T-cell (primary cell): ENCODE results near the gene FAM234A. TPM values are rescaled to one million over a fixed set of nuclear protein-coding genes. Genes with fewer than 3 reads are reported as not detected.
"Not testable (repeated sequence)": the region's sequence is repeated elsewhere in the genome, so short reads cannot be mapped to it uniquely, and the experiment has no call there.

Experiments used
- ATAC-seq, 4 experiments: fragments of 200-7000 bp in 3 of 4; fragments of 150-1000 bp in 1 of 4; cut with Tn5 transposase; replicated peaks in 1 of 4; 1 replicate in 3 of 4; 2 replicates in 1 of 4; pipeline ENCODE4 v1.10.0; 2021; ENCODE audit warnings: moderate library complexity in 3 of 4, mild to moderate bottlenecking in 2 of 4, moderate number of reproducible peaks in 1 of 4
- CTCF ChIA-PET, 2 donors: fragments of 300-600 bp; sonication (Branson Sonifier 250); formaldehyde crosslinking; loops; one replicate each; lab custom pipeline; 2022; ENCODE audit warnings: antibody characterized with exemption in 2 of 2; lab: Charles Lee
- POLR2A ChIA-PET, 2 donors: fragments of 300-600 bp; sonication (Branson Sonifier 250); formaldehyde crosslinking; loops; one replicate each; lab custom pipeline; 2022; ENCODE audit warnings: antibody characterized with exemption in 2 of 2; lab: Charles Lee
- DNase-seq, 35 experiments: peaks; one replicate each; pipeline versions ENCODE4 v3.0.0 to v3.0.0-alpha.2; 2013 to 2023
- H3K27ac ChIP-seq: one replicate; pipeline ENCODE4 v1.5.1; 2013; ENCODE audit warnings: low read length
- H3K27me3 ChIP-seq, 2 experiments: replicated peaks in 1 of 2; 1 replicate in 1 of 2; 2 replicates in 1 of 2; pipeline versions ENCODE4 v1.6.1 to v1.7.0; 2013; ENCODE audit warnings: low read length in 1 of 2, mixed read lengths in 1 of 2; ENCODE audit not compliant: control insufficient read depth in 2 of 2, insufficient read depth in 2 of 2; ENCODE audit errors: extremely low read depth in 1 of 2
- H3K36me3 ChIP-seq, 2 donors: 1 replicate in 1 of 2; 2 replicates in 1 of 2; pipeline versions ENCODE4 v1.6.1 to v1.7.0; 2013; ENCODE audit warnings: low read length in 1 of 2; ENCODE audit not compliant: control insufficient read depth in 2 of 2, insufficient read depth in 1 of 2; ENCODE audit errors: extremely low read depth in 1 of 2
- H3K4me1 ChIP-seq, 2 experiments: 1 replicate in 1 of 2; 2 replicates in 1 of 2; pipeline versions ENCODE4 v1.6.1 to v1.7.0; 2013; ENCODE audit warnings: low read length in 2 of 2, mixed read lengths in 1 of 2; ENCODE audit not compliant: insufficient read depth in 2 of 2, control insufficient read depth in 1 of 2; ENCODE audit errors: extremely low read depth in 1 of 2
- H3K4me3 ChIP-seq, 2 donors: 1 replicate in 1 of 2; 2 replicates in 1 of 2; pipeline versions ENCODE4 v1.5.1 to v1.7.0; 2013; ENCODE audit warnings: mild to moderate bottlenecking in 2 of 2, low read length in 1 of 2, moderate library complexity in 1 of 2; ENCODE audit not compliant: control insufficient read depth in 1 of 2; ENCODE audit errors: extremely low read depth in 1 of 2
- H3K9me3 ChIP-seq: 2 replicates; pipeline ENCODE4 v1.7.0; 2013
- H3K27ac Mint-ChIP-seq, 2 donors: one replicate each; pipeline ENCODE4 v1.8.0; 2020 to 2021; ENCODE audit warnings: mild to moderate bottlenecking in 2 of 2, mixed read lengths in 2 of 2
- H3K27me3 Mint-ChIP-seq, 2 donors: one replicate each; pipeline ENCODE4 v1.8.0; 2021 to 2022; ENCODE audit warnings: mixed read lengths in 2 of 2
- H3K36me3 Mint-ChIP-seq: one replicate; pipeline ENCODE4 v1.8.0; 2021; ENCODE audit warnings: mixed read lengths
- H3K4me1 Mint-ChIP-seq, 3 donors: one replicate each; pipeline ENCODE4 v1.8.0; 2020 to 2022; ENCODE audit warnings: mixed read lengths in 3 of 3, mild to moderate bottlenecking in 1 of 3
- H3K4me3 Mint-ChIP-seq, 3 donors: one replicate each; pipeline ENCODE4 v1.8.0; 2020 to 2022; ENCODE audit warnings: mild to moderate bottlenecking in 3 of 3, mixed read lengths in 3 of 3, moderate library complexity in 3 of 3
- H3K9me3 Mint-ChIP-seq, 3 donors: one replicate each; pipeline ENCODE4 v1.8.0; 2020 to 2022; ENCODE audit warnings: mixed read lengths in 3 of 3
- WGBS: methylation state at CpG from one replicate; pipeline ENCODE4 v1.1.5; 2013; ENCODE audit warnings: missing lambda C conversion rate; ENCODE audit not compliant: insufficient coverage; 5-methylcytosine and 5-hydroxymethylcytosine counted together
- total RNA-seq, 35 experiments: library from RNA in 6 of 35; stranded (reverse) in 6 of 35; fragments of 120-200 nt in 1 of 35; gene quantifications; one replicate each; pipeline versions ENCODE4 v1.2.1 to v1.2.4 and lab custom pipeline; 2013 to 2026

The FAM234A gene
- total RNA-seq, 5 donors from 2014 or later (not counting 1 experiment from before 2014, with no cell fraction given), result 31.6 to 38.2 (median 36.1) TPM

DNA sequence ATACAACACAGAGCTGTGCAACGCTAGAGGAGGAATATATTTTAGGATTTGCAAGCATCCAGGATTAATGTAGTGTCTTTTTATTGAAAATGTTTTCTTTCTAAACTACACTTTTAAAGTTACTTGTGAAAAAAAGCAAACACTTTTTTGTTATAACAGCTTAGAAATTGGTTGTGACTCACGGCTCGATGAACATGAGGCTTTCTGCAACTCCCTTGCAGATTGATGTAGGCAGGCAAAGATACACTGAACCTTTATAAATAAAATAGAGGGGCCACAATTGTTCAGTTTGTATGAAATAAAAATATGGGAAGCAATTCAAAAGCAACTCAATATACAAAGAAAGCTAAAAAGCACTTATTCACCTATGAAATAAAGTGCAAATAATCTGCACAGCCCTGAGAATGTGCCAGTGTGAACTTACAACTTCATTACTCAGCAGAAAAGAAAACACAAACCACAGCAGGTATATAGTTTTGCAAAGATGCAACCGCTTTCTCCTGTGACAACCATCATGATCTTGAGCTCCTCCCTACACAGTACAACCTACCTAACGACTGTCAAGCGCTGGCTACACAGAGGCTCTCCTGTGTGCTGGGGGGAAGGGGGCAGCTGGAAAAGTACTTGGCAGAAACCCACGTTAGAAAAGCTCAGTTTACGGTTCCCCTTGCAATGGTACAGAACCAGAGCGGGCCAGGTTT is 6.3 kb upstream of the FAM234A start:
- peak overlapping the region; percentile 76 to 89 for H3K4me3 ChIP-seq
- ChIA-PET POLR2A (interaction anchor here in 1 of 2 donors (1.1 to 1.2 kb wide), 2 partner anchors 15 to 125 kb away, joined by 4 read pairs; no protein-coding TSS in a partner anchor), CTCF (interaction anchor here in 1 of 2 donors (0.6 to 1.6 kb wide), 5 partner anchors 9 to 173 kb away, joined by 3 to 7 read pairs (median 6); partner anchors contain the start of gene DECR2)
- Mint-ChIP-seq H3K27me3 (no peaks in the 10 kb centered on the region), H3K4me1 (peaks cover 32 to 33% (median 33%) of the 10 kb centered on the region in 3 donors), H3K36me3 (peaks cover 24% of the 10 kb centered on the region), H3K4me3 (peak overlapping the region; percentile 83 to 91 (median 90)), H3K27ac (peak overlapping the region; percentile 80 to 90), H3K9me3 (no peaks in the 10 kb centered on the region)
- WGBS, result 0% methylated on average over 3 of the region's 9 CpGs
- peak overlapping the region; percentile 81 for H3K27ac ChIP-seq
- peak in 2 of 4 experiments; percentile 1 to 2 for ATAC-seq
- DNase-seq, result peak in 2 of 35 experiments; percentile 5 to 10
- H3K36me3 ChIP-seq, result peaks cover 0 to 31% of the 10 kb centered on the region in 2 donors
- peaks cover 10 to 15% of the 10 kb centered on the region in 2 experiments for H3K4me1 ChIP-seq
- H3K9me3 ChIP-seq, result no peaks in the 10 kb centered on the region
- no peaks in the 10 kb centered on the region for H3K27me3 ChIP-seq

- H3K9me3 ChIP-seq, result no peaks in the 10 kb centered on the region
- peak within 1 kb of the TSS; percentile 76 to 89 for H3K4me3 ChIP-seq
- Mint-ChIP-seq H3K9me3 (no peaks in the 10 kb centered on the region), H3K4me1 (peaks cover 32 to 33% (median 33%) of the 10 kb centered on the region in 3 donors), H3K27ac (peak within 1 kb of the TSS; percentile 89 to 90), H3K27me3 (no peaks in the 10 kb centered on the region), H3K36me3 (peaks cover 24% of the 10 kb centered on the region), H3K4me3 (peak within 1 kb of the TSS; percentile 83 to 91 (median 90))
- no peaks in the 10 kb centered on the region for H3K27me3 ChIP-seq
- peaks cover 0 to 29% of the 10 kb centered on the region in 2 donors for H3K36me3 ChIP-seq
- peaks cover 10 to 19% of the 10 kb centered on the region in 2 experiments for H3K4me1 ChIP-seq
- POLR2A ChIA-PET, result no interaction called here
- DNase-seq, result peak; percentile 64 to 91 (median 81)
- peak; percentile 93 to 95 (median 94) for ATAC-seq
- H3K27ac ChIP-seq, result peak within 1 kb of the TSS; percentile 81
- under 1% methylated on average over 64 of the region's 88 CpGs for WGBS
- CTCF ChIA-PET, result interaction anchor here (0.6 to 1.6 kb wide), 5 partner anchors 10 to 133 kb away, joined by 3 to 7 read pairs (median 6); no protein-coding TSS in a partner anchor
These were observed 5.5 kb upstream of the FAM234A start, which contains the start of gene LUC7L for GRCh38 chr16:228852-229730. TSS of gene LUC7L (minus strand) at chr16:229449. CDS start at chr16:229339, 110 bp downstream.

DNA sequence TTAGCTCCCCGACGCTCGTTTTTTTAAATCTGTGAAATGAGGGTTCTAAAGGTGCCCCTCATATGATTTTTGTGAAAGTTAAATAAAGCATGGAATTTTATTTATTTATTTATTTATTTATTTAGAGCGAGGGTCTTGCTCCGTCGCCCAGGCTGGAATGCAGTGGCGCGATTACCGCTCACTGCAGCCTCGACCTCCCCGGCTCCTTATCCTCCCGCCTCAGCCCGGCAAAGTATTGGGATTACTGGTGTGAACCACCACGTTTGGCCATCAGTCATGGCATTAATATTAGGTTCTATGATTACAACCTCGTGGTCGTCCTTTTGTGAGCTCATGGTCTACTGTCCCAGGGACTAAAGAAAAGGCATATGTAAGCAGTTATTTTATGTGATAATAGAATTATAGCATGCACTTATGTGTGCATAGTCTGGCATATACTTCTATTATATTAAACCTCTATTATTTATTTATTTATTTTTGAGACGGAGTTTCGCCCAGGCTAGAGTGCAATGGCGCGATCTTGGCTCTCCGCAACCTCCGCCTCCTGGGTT is 4.8 kb upstream of the FAM234A start:
- no peaks in the 10 kb centered on the region for H3K27me3 ChIP-seq
- no peaks in the 10 kb centered on the region for H3K9me3 ChIP-seq
- no peak for ATAC-seq
- ChIA-PET POLR2A (no interaction called here), CTCF (interaction anchor here in 1 of 2 donors (1.3 kb wide), 1 partner anchor 133 kb away, joined by 3 read pairs; no protein-coding TSS in a partner anchor)
- peaks cover 0 to 24% of the 10 kb centered on the region in 2 donors for H3K36me3 ChIP-seq
- peaks cover 24% of the 10 kb centered on the region for H3K36me3 Mint-ChIP-seq
- H3K4me1 ChIP-seq, result peaks cover 12 to 21% of the 10 kb centered on the region in 2 experiments
- H3K9me3 Mint-ChIP-seq, result no peaks in the 10 kb centered on the region
- peak overlapping the region; percentile 49 to 66 for H3K27ac Mint-ChIP-seq
- peaks cover 32 to 37% (median 33%) of the 10 kb centered on the region in 3 donors for H3K4me1 Mint-ChIP-seq
- H3K4me3 ChIP-seq, result no peak overlapping the region
- H3K27me3 Mint-ChIP-seq, result no peaks in the 10 kb centered on the region
- H3K27ac ChIP-seq, result peak overlapping the region; percentile 81
- DNase-seq, result no peak
- WGBS, result 87% methylated on average over 13 of the region's 22 CpGs
- H3K4me3 Mint-ChIP-seq, result peak overlapping the region; percentile 78 to 90 (median 83)

DNA sequence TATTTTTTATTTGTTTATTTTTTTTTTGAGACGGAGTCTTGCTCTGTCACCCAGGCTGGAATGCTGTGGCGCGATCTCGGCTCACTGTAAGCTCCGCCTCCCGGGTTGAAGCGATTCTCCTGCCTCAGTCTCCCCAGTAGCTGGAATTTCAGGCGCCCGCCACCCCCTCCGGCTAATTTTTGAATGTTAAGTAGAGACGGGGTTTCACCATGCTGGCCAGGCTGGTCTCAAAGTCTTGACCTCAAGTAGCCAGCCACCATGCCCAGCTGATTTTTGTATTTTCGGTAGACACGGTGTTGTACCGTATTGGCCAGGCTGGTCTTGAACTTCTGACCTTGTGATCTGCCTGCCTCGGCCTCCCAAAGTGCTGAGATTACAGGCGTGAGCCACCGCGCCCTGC is 4.3 kb upstream of the FAM234A start:
- H3K4me1 ChIP-seq, result peaks cover 12 to 26% of the 10 kb centered on the region in 2 experiments
- H3K9me3 ChIP-seq, H3K27me3 ChIP-seq, H3K4me3 ChIP-seq, DNase-seq, H3K27ac ChIP-seq, H3K9me3 Mint-ChIP-seq, ATAC-seq, H3K4me3 Mint-ChIP-seq, H3K27me3 Mint-ChIP-seq, POLR2A ChIA-PET, CTCF ChIA-PET, H3K27ac Mint-ChIP-seq: not testable (repeated sequence)
- peaks cover 36 to 41% (median 37%) of the 10 kb centered on the region in 3 donors for H3K4me1 Mint-ChIP-seq
- H3K36me3 ChIP-seq, result peaks cover 0 to 20% of the 10 kb centered on the region in 2 donors
- peaks cover 24% of the 10 kb centered on the region for H3K36me3 Mint-ChIP-seq
- 92% methylated on average over 15 of the region's 18 CpGs for WGBS

- 94% methylated on average over 7 of the region's 22 CpGs for WGBS
- CTCF ChIA-PET, result no interaction called here
- H3K4me3 Mint-ChIP-seq, result no peak overlapping the region
These were observed 3.7 kb upstream of the FAM234A start for GRCh38 chr16:230949-231348.

More at GRCh38 chr16:230949-231348, 3.7 kb upstream of the FAM234A start:
- Mint-ChIP-seq H3K9me3 (no peaks in the 10 kb centered on the region), H3K27ac (no peak overlapping the region), H3K4me1 (peaks cover 40 to 42% (median 41%) of the 10 kb centered on the region in 3 donors), H3K27me3 (no peaks in the 10 kb centered on the region), H3K36me3 (peaks cover 22% of the 10 kb centered on the region)
- peaks cover 0 to 15% of the 10 kb centered on the region in 2 donors for H3K36me3 ChIP-seq
- H3K4me3 ChIP-seq, result no peak overlapping the region
- POLR2A ChIA-PET, result no interaction called here
- no peak for DNase-seq
- no peaks in the 10 kb centered on the region for H3K27me3 ChIP-seq
- H3K27ac ChIP-seq, result no peak overlapping the region
- H3K9me3 ChIP-seq, result no peaks in the 10 kb centered on the region
- H3K4me1 ChIP-seq, result peaks cover 12 to 32% of the 10 kb centered on the region in 2 experiments
- ATAC-seq, result no peak
